Nephron progenitor cell (in vitro differentiated cells): ENCODE measurements around the gene BCL7A.
A peak's percentile ranks its signal among the peaks of the same experiment; 100 is the strongest.

Experiments used
- DNase-seq: peaks from one replicate; pipeline ENCODE4 v3.0.0; 2021
- H3K27ac Mint-ChIP-seq: 2 replicates; pipeline ENCODE4 v1.8.0; 2021; ENCODE audit warnings: mild to moderate bottlenecking, moderate library complexity, mixed read lengths
- H3K27me3 Mint-ChIP-seq: 2 replicates; pipeline ENCODE4 v1.8.0; 2021; ENCODE audit warnings: mild to moderate bottlenecking, low read depth, mixed read lengths; ENCODE audit not compliant: poor library complexity
- H3K36me3 Mint-ChIP-seq: 2 replicates; pipeline ENCODE4 v1.8.0; 2021; ENCODE audit warnings: low read depth, mixed read lengths
- H3K4me1 Mint-ChIP-seq: 2 replicates; pipeline ENCODE4 v1.8.0; 2021; ENCODE audit warnings: mixed read lengths
- H3K4me3 Mint-ChIP-seq: 2 replicates; pipeline ENCODE4 v1.8.0; 2021; ENCODE audit warnings: mild to moderate bottlenecking, moderate library complexity, mixed read lengths
- H3K9me3 Mint-ChIP-seq: 2 replicates; pipeline ENCODE4 v1.8.0; 2021; ENCODE audit warnings: mild to moderate bottlenecking, moderate library complexity, mixed read lengths
- TF ChIP-seq, protein P1 (sequence below): fragments of 200-600 bp; sonication (generic); IDR thresholded peaks from 2 replicates; pipeline ENCODE4 v1.5.0; 2021; ENCODE audit warnings: antibody characterized with exemption

The BCL7A gene

GRCh38 chr12:121996050-121996944 is 25.4 kb upstream of the BCL7A start:
- peaks cover 37% of the 10 kb centered on the region for H3K9me3 Mint-ChIP-seq
- no peak overlapping the region for H3K27ac Mint-ChIP-seq
- no peaks in the 10 kb centered on the region for H3K27me3 Mint-ChIP-seq
- peaks cover 11% of the 10 kb centered on the region for H3K4me1 Mint-ChIP-seq
- no peak for DNase-seq
- H3K36me3 Mint-ChIP-seq, result peaks cover 9% of the 10 kb centered on the region
- TF ChIP-seq, protein P1, sequence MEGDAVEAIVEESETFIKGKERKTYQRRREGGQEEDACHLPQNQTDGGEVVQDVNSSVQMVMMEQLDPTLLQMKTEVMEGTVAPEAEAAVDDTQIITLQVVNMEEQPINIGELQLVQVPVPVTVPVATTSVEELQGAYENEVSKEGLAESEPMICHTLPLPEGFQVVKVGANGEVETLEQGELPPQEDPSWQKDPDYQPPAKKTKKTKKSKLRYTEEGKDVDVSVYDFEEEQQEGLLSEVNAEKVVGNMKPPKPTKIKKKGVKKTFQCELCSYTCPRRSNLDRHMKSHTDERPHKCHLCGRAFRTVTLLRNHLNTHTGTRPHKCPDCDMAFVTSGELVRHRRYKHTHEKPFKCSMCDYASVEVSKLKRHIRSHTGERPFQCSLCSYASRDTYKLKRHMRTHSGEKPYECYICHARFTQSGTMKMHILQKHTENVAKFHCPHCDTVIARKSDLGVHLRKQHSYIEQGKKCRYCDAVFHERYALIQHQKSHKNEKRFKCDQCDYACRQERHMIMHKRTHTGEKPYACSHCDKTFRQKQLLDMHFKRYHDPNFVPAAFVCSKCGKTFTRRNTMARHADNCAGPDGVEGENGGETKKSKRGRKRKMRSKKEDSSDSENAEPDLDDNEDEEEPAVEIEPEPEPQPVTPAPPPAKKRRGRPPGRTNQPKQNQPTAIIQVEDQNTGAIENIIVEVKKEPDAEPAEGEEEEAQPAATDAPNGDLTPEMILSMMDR, result no peak
- H3K4me3 Mint-ChIP-seq, result no peak overlapping the region

- no peak overlapping the region for H3K27ac Mint-ChIP-seq
- no peak overlapping the region for H3K4me3 Mint-ChIP-seq
- H3K36me3 Mint-ChIP-seq, result peaks cover 8% of the 10 kb centered on the region
- TF ChIP-seq, protein P1, result no peak
- DNase-seq, result no peak
- no peaks in the 10 kb centered on the region for H3K27me3 Mint-ChIP-seq
- peaks cover 30% of the 10 kb centered on the region for H3K9me3 Mint-ChIP-seq
- peaks cover 13% of the 10 kb centered on the region for H3K4me1 Mint-ChIP-seq
Measured at GRCh38 chr12:121996945-121997612, 24.6 kb upstream of the BCL7A start.

DNA sequence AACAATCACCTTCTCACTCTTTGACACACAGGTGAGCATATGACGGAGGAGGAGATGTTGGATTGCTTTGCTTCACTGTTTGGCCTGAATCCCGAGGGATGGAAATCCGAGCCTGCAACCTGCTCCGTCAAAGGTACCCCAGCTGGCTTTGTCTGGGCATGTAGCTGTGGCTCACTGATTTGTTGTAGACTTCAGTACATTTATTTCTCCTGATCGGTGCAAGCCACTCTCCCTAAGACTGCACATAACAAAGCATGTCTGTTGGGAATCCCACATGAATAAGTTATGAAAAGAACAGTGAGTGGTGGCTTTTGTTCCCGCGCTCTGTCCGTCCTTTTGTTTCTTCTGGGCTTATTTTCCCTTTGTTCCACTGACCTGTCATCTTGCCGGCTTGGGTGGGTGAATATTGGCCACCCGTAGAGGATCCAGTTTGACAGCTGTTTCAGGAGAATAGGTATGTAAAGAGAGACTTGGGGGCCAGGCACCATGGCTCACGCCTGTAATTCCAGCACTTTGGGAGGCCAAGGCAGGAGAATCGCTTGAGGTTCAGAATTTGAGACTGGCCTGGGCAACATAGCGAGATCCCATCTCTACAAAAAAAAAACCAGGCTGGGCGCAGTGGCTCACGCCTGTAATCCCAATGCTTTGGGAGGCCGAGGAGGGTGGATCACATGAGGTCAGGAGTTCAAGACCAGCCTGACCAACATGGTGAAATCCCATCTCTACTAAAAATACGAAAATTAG is 20.0 kb upstream of the BCL7A start:
- peaks cover 7% of the 10 kb centered on the region for H3K27me3 Mint-ChIP-seq
- peaks cover 6% of the 10 kb centered on the region for H3K36me3 Mint-ChIP-seq
- peak overlapping the region; percentile 53 for H3K27ac Mint-ChIP-seq
- DNase-seq, result no peak
- H3K9me3 Mint-ChIP-seq, result peaks cover 24% of the 10 kb centered on the region
- H3K4me3 Mint-ChIP-seq, result no peak overlapping the region
- TF ChIP-seq, protein P1, result no peak
- peaks cover 34% of the 10 kb centered on the region for H3K4me1 Mint-ChIP-seq

DNA sequence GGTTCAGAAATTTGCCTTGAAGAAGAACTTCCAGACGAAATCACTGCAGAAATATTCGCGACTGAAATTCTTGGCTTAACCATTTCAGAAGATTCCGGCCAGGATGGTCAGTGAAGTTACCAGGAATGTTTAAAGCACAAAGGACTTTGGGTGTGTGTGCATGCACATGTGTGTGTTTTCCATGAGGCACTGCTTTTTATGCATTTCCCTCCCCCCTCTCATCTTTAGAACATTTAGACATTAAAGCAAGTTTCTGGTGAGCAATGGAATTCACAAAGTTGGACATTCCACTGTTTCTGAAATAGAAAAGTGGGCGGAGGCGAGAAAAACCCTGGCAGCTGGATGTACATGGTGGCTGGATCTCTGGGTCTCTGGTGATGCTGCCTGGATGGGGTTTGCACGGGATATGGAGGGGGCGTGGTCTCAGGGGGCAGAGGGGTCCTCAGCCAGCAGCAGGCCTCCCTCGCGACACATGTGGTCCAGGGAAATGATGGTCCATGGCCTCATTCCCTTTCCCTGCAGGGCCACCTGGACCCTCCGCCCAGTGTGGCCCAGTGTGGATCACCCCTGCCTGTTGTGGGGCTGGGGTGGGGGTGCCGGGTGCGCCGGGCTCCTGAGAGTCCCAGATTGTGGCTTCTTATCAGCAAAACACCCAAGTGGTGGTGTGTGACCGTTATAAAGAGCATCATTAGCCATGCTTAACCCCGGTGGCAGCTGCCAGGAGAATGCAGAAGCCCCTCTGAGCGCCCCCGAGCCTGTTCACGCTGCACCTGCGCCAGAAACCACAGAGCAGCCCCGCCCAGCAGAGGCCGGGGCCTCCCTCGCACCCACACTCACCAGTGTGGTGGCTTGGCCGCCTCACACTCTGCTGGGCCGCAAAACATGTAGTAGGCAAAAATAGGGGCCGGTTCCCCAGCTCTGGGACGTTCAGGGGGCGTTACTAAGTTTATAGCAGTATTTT is 17.8 kb upstream of the BCL7A start:
- TF ChIP-seq, protein P1, result no peak
- DNase-seq, result no peak
- H3K36me3 Mint-ChIP-seq, result peaks cover 6% of the 10 kb centered on the region
- no peak overlapping the region for H3K27ac Mint-ChIP-seq
- peaks cover 35% of the 10 kb centered on the region for H3K4me1 Mint-ChIP-seq
- H3K27me3 Mint-ChIP-seq, result peaks cover 7% of the 10 kb centered on the region
- peaks cover 13% of the 10 kb centered on the region for H3K9me3 Mint-ChIP-seq
- H3K4me3 Mint-ChIP-seq, result no peak overlapping the region

DNA sequence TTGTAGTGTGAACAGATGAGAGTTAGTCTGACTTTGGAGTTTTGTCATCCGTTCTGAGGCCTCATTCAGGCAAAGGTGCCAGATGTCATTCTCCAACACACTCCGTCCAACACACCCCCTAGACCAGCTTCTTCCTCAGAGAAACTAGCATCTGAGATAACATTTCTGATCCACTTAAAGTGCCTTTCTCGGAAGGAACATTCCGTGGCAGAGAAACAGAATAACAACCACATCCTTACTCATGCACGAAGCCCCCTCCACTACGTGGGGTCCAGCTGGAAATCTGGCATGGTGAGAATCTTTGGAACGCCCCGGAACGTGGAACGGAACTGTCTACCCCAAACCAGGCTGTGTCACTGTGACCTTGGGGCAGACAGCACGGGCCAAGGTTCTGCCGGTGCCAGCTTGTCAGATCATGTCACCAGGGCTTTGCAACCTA is 17.0 kb upstream of the BCL7A start:
- peaks cover 35% of the 10 kb centered on the region for H3K4me1 Mint-ChIP-seq
- DNase-seq, result no peak
- TF ChIP-seq, protein P1, result no peak
- H3K9me3 Mint-ChIP-seq, result peaks cover 7% of the 10 kb centered on the region
- H3K27me3 Mint-ChIP-seq, result peaks cover 7% of the 10 kb centered on the region
- peaks cover 2% of the 10 kb centered on the region for H3K36me3 Mint-ChIP-seq
- H3K4me3 Mint-ChIP-seq, result no peak overlapping the region
- H3K27ac Mint-ChIP-seq, result peak overlapping the region; percentile 29
